ENCODE measurements around the gene GPR158. TPM values are rescaled to one million over a fixed set of nuclear protein-coding genes. Genes with fewer than 3 reads are reported as not detected.

The GPR158 gene
- total RNA-seq, 1 experiment from 2014 or later: not detected

DNA sequence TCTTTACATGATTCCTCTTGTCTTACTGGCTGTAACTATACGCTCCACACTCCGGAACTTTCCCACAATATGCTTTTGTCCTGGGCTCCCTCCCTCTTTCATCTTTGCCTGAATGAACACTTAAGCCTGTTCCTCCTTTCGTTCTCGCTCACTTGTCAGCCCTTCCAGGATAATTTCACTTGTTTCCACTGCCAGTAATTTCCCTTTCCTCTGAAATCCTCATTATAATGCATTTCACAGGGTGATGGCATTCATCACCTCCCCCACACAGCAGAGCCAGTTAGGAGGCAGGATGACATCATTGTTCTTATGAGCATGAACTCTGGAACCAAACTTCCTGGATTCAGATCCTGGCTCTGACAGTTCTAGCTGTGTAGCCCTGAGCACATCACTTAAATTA is 372.6 kb downstream of the GPR158 start:
- peaks cover 8% of the 10 kb centered on the region; the same call in 1 of the 2 replicates for H3K27me3 ChIP-seq (ENCODE audit: low read length)
- H3K27ac ChIP-seq (ENCODE audit: low read length): no peak overlapping the region
- H3K4me3 ChIP-seq (ENCODE audit: low read length): no peak overlapping the region
- DNase-seq: no peak
- no TSS peak for BruUV-seq (replicated peaks)
- no peak overlapping the region for H2AFZ ChIP-seq (ENCODE audit: low read length)
- no peaks in the 10 kb centered on the region for H4K20me1 ChIP-seq (ENCODE audit: low read length)
- no peak overlapping the region for H3K4me2 ChIP-seq (ENCODE audit: low read length)
- no peaks in the 10 kb centered on the region for H3K9me3 ChIP-seq (ENCODE audit: low read length)
- H3K4me1 ChIP-seq (ENCODE audit: insufficient read depth, low read length): no peaks in the 10 kb centered on the region
- no peaks in the 10 kb centered on the region for H3F3A ChIP-seq (ENCODE audit: low read length, unreplicated experiment)
- CTCF ChIA-PET: no interaction called here
- H3K79me2 ChIP-seq (ENCODE audit: low read length): no peaks in the 10 kb centered on the region
- no peaks in the 10 kb centered on the region for H3K9me2 ChIP-seq (replicated peaks; ENCODE audit: low read length)
- intact Hi-C loops (cut with micrococcal nuclease): no loop called here
- H3K36me3 ChIP-seq (ENCODE audit: low read depth, low read length): no peaks in the 10 kb centered on the region
- H3K9ac ChIP-seq (ENCODE audit: low read length): no peak overlapping the region
- no peak for ATAC-seq
- no peak for TF ChIP-seq CTCF (conservative IDR thresholded peaks at IDR 0.05; ENCODE audit: low read depth, low read length)
- POLR2A ChIA-PET (ENCODE audit: unreplicated experiment): no interaction called here

GRCh38 chr10:25552283-25552919 is 377.6 kb downstream of the GPR158 start:
- no peaks in the 10 kb centered on the region for H3F3A ChIP-seq (ENCODE audit: low read length, unreplicated experiment)
- H3K9me2 ChIP-seq (replicated peaks; ENCODE audit: low read length): no peaks in the 10 kb centered on the region
- H3K27ac ChIP-seq (ENCODE audit: low read length): no peak overlapping the region
- no peak overlapping the region for H3K4me2 ChIP-seq (ENCODE audit: low read length)
- ChIA-PET CTCF (no interaction called here), POLR2A (ENCODE audit: unreplicated experiment) (no interaction called here)
- no peak overlapping the region for H2AFZ ChIP-seq (ENCODE audit: low read length)
- H3K27me3 ChIP-seq (ENCODE audit: low read length): peaks cover 8% of the 10 kb centered on the region; the same call in 1 of the 2 replicates
- no peak for ATAC-seq
- no peaks in the 10 kb centered on the region for H3K79me2 ChIP-seq (ENCODE audit: low read length)
- H3K4me1 ChIP-seq (ENCODE audit: insufficient read depth, low read length): 0 out of 2 replicates have a peak, but pooled peaks cover 4% of the 10 kb centered on the region
- BruUV-seq (replicated peaks): no TSS peak
- intact Hi-C loops (cut with micrococcal nuclease): no loop called here
- TF ChIP-seq EZH2phosphoT487 (IDR thresholded peaks at IDR 0.05; ENCODE audit: borderline replicate concordance, low read length): no peak
- no peak overlapping the region for H3K9ac ChIP-seq (ENCODE audit: low read length)
- H3K36me3 ChIP-seq (ENCODE audit: low read depth, low read length): no peaks in the 10 kb centered on the region
- H3K4me3 ChIP-seq (ENCODE audit: low read length): no peak overlapping the region
- H4K20me1 ChIP-seq (ENCODE audit: low read length): no peaks in the 10 kb centered on the region
- H3K9me3 ChIP-seq (ENCODE audit: low read length): no peaks in the 10 kb centered on the region
- DNase-seq: no peak

GRCh38 chr10:25555865-25556264 is 381.1 kb downstream of the GPR158 start:
- H3K9me2 ChIP-seq (replicated peaks; ENCODE audit: low read length): no peaks in the 10 kb centered on the region
- H3K36me3 ChIP-seq (ENCODE audit: low read depth, low read length): no peaks in the 10 kb centered on the region
- H3K27me3 ChIP-seq (ENCODE audit: low read length): no peaks in the 10 kb centered on the region
- H3K79me2 ChIP-seq (ENCODE audit: low read length): no peaks in the 10 kb centered on the region
- no peak overlapping the region for H3K4me3 ChIP-seq (ENCODE audit: low read length)
- H3K9ac ChIP-seq (ENCODE audit: low read length): no peak overlapping the region
- ATAC-seq (no peak), DNase-seq (no peak)
- no peaks in the 10 kb centered on the region for H3F3A ChIP-seq (ENCODE audit: low read length, unreplicated experiment)
- H3K27ac ChIP-seq (ENCODE audit: low read length): no peak overlapping the region
- intact Hi-C loops (cut with micrococcal nuclease): no loop called here
- H3K4me2 ChIP-seq (ENCODE audit: low read length): 0 out of 2 replicates have a peak overlapping the region, but pooled peaks have one; percentile 26
- no peak for TF ChIP-seq EZH2phosphoT487 (IDR thresholded peaks at IDR 0.05; ENCODE audit: borderline replicate concordance, low read length)
- no peak for TF ChIP-seq CTCF (conservative IDR thresholded peaks at IDR 0.05; ENCODE audit: low read depth, low read length)
- no peak for TF ChIP-seq EZH2 (IDR thresholded peaks at IDR 0.05; ENCODE audit: low read length, unreplicated experiment)
- H3K4me1 ChIP-seq (ENCODE audit: insufficient read depth, low read length): 0 out of 2 replicates have a peak, but pooled peaks cover 4% of the 10 kb centered on the region
- ChIA-PET CTCF (no interaction called here), POLR2A (ENCODE audit: unreplicated experiment) (no interaction called here)
- no TSS peak for BruUV-seq (replicated peaks)
- H2AFZ ChIP-seq (ENCODE audit: low read length): no peak overlapping the region
- H3K9me3 ChIP-seq (ENCODE audit: low read length): no peaks in the 10 kb centered on the region
- H4K20me1 ChIP-seq (ENCODE audit: low read length): no peaks in the 10 kb centered on the region

All from PC-3 (cell line).